D721Med (cell line): ENCODE measurements around the gene CRAMP1.

ENCODE experiments used
- DNase-seq: peaks from one replicate; pipeline ENCODE4 v3.0.0; 2011; ENCODE audit warnings: low spot score; ENCODE audit not compliant: insufficient read length
- FAIRE-seq: peaks from 2 replicates; lab custom pipeline; 2011; peaks lifted over from hg19 to GRCh38; lab: Jason Lieb, UNC
- TF ChIP-seq, protein P1 (sequence below): IDR thresholded peaks from 2 replicates; pipeline ENCODE4 v1.5.1; 2012; ENCODE audit warnings: mild to moderate bottlenecking, control low read depth; ENCODE audit not compliant: insufficient read depth; ENCODE audit errors: missing control alignments

CRAMP1 gene

DNA sequence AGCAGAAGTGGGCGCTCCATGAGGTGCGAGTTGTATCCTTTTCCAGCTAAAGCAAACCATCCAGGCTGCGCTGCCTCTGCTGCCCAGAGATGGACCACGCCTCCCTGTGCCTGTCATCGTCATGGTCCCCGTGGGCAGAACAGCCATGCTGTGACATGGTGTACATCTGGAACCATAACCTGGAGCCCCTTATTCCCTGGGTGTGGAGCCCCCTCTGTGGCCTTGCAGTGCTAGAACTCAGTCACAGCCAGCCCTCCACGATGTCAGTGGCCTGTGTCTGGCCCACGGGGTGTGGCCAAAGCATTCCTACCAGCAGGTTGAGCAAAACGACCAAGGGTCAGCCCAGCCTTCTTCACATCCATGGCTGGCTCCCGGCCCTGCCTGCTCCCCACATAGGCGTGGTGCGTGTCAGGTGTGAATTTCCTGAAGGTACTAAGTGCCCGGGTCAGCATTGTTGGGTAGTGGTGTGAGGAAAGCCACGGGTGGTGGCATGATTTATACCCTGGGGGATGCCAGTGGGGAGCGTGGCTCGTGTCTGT, 43.2 kb downstream of the CRAMP1 start:
- FAIRE-seq (no peak), DNase-seq (no peak)
- TF ChIP-seq, protein P1, sequence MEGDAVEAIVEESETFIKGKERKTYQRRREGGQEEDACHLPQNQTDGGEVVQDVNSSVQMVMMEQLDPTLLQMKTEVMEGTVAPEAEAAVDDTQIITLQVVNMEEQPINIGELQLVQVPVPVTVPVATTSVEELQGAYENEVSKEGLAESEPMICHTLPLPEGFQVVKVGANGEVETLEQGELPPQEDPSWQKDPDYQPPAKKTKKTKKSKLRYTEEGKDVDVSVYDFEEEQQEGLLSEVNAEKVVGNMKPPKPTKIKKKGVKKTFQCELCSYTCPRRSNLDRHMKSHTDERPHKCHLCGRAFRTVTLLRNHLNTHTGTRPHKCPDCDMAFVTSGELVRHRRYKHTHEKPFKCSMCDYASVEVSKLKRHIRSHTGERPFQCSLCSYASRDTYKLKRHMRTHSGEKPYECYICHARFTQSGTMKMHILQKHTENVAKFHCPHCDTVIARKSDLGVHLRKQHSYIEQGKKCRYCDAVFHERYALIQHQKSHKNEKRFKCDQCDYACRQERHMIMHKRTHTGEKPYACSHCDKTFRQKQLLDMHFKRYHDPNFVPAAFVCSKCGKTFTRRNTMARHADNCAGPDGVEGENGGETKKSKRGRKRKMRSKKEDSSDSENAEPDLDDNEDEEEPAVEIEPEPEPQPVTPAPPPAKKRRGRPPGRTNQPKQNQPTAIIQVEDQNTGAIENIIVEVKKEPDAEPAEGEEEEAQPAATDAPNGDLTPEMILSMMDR, result no peak

GRCh38 chr16:1655909-1656807, 44.0 kb downstream of the CRAMP1 start:
- TF ChIP-seq, protein P1, result no peak
- FAIRE-seq, result no peak
- no peak for DNase-seq

DNA sequence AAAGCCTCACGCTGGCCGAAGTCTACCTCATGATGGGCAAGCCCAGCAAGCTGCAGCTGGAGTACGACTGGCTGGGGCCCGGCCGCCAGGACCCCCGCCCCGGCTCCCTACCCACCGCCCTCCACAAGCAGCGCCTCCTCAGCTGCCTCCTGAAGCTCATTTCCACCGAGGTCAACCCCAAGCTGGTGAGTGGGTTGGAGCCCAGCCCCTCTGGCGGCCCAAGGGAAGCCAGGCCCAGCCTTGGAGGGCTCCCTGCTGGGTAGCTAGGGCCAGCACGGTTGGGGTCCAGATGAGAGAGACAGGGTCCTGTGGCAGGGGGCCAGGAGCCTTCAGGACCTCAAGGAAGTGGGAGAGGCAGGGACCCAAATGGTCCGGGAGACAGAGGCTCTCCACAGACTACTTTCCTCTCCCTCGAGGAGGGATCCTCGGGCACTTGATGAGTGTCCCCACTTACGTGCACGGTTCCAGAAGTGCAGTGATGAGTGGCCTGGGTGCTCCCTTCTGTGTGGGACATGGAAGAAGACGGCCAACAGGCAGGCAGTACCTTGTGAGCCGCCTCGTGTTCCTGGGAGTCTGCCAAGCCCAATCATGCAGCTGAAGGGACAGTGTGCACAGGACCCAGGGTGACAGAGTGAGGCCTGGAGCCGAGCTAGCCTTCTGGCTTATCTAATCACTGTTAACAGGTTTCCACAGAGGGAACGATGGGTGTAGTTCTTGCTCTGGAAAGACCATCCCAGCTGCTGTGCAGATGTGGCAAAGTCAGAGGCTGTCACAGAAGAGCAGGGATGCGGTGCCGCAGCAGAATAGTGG, 44.9 kb downstream of the CRAMP1 start:
- FAIRE-seq (no peak), DNase-seq (no peak)
- TF ChIP-seq, protein P1, result no peak

- FAIRE-seq (no peak), DNase-seq (no peak)
- TF ChIP-seq, protein P1, result no peak
Observed at GRCh38 chr16:1657841-1658240, 45.7 kb downstream of the CRAMP1 start.

GRCh38 chr16:1659031-1659430, 46.9 kb downstream of the CRAMP1 start:
- no peak for FAIRE-seq

DNA sequence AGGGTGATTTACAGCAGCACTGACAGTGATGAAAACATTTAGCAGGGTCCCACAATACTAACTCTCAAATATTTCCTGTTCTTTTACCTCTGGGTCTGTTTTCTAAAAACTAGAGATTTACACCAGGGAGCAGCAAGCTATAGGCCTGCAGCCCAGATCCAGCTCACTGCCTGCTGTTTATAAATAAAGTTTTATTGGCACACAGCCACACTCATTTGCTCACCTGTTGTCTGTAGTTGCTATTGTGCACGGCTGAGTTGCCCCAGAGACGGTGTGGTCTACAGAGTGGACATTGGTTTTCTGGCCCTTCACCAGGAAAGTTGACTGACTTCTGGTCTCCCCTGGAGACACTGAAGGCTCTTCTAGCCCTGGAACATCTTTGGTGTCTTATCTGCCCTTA, 49.7 kb downstream of the CRAMP1 start:
- DNase-seq (no peak), FAIRE-seq (no peak)
- TF ChIP-seq, protein P1, result no peak

More at GRCh38 chr16:1659031-1659430, 46.9 kb downstream of the CRAMP1 start:
- DNase-seq, result no peak
- TF ChIP-seq, protein P1, result no peak
